Gastrocnemius medialis (tissue), 4 donors: ENCODE results near the gene RRP12. TPM values are rescaled to one million over a fixed set of nuclear protein-coding genes. Genes with fewer than 3 reads are reported as not detected.

Experiments
- ATAC-seq, 2 donors: fragments of 150-250 bp; one replicate each; pipeline ENCODE4 v1.9.1; 2016
- DNase-seq, 2 donors: peaks; one replicate each; pipeline ENCODE4 v3.0.0-alpha.2; 2019
- H3K27ac ChIP-seq, 4 donors: fragments of 200-600 bp; sonication (generic); 1 replicate in 1 of 4; 2 replicates in 3 of 4; pipeline ENCODE4 v1.5.1; 2016 to 2018; ENCODE audit warnings: mild to moderate bottlenecking in 2 of 4, moderate library complexity in 1 of 4
- H3K27me3 ChIP-seq, 3 donors: fragments of 200-600 bp; sonication (generic) in 2 of 3; 1 replicate in 1 of 3; 2 replicates in 2 of 3; pipeline versions ENCODE4 v1.5.1 to v1.6.0; 2016 to 2019; ENCODE audit warnings: mild to moderate bottlenecking in 1 of 3, moderate library complexity in 1 of 3
- H3K36me3 ChIP-seq, 2 donors: fragments of 200-600 bp; sonication (generic) in 1 of 2; one replicate each; pipeline ENCODE4 v1.5.1; 2017 to 2018
- H3K4me1 ChIP-seq, 2 donors: fragments of 200-600 bp; sonication (generic) in 1 of 2; one replicate each; pipeline ENCODE4 v1.5.1; 2016 to 2017; ENCODE audit warnings: mild to moderate bottlenecking in 2 of 2
- H3K4me3 ChIP-seq, 4 donors: fragments of 200-600 bp; sonication (generic) in 3 of 4; 1 replicate in 1 of 4; 2 replicates in 3 of 4; pipeline ENCODE4 v1.5.1; 2016 to 2019; ENCODE audit warnings: mild to moderate bottlenecking in 2 of 4
- H3K9me3 ChIP-seq, 3 donors: fragments of 200-600 bp; sonication (generic) in 2 of 3; 1 replicate in 1 of 3; 2 replicates in 2 of 3; pipeline ENCODE4 v1.5.1; 2016 to 2019
- CTCF ChIP-seq, 5 experiments: fragments of 450-650 bp in 3 of 5; fragments of 200-600 bp in 2 of 5; sonication (generic) in 2 of 5; IDR thresholded peaks in 4 of 5; conservative IDR thresholded peaks in 1 of 5; 1 replicate in 4 of 5; 2 replicates in 1 of 5; pipeline ENCODE4 v1.5.1; 2016 to 2019; ENCODE audit warnings: antibody characterized with exemption in 5 of 5, mild to moderate bottlenecking in 3 of 5, moderate library complexity in 3 of 5
- POLR2A ChIP-seq, 2 donors: fragments of 450-650 bp; IDR thresholded peaks; one replicate each; pipeline ENCODE4 v1.6.1; 2017; ENCODE audit warnings: antibody characterized with exemption in 2 of 2, mild to moderate bottlenecking in 2 of 2, moderate library complexity in 2 of 2
- in situ Hi-C, 4 donors: fragments of 200-750 bp; cut with MboI; loops; one replicate each; pipeline versions ENCODE4 v1.15.0 to v1.8.0; 2017; ENCODE audit warnings: low sequenced_read_pairs in 4 of 4
- intact Hi-C: fragments of 100-400 bp; cut with DNase I; formaldehyde crosslinking; loops from one replicate; pipeline ENCODE4 v1.15.1; 2023; ENCODE audit warnings: low total_unique reads
- total RNA-seq, 4 donors: library from RNA; depleted of rRNA; stranded (reverse); fragments of >200 nt; gene quantifications; one replicate each; pipeline versions ENCODE4 v1.1.0 to v1.2.3, GENCODE V29; 2016

RRP12 gene
- total RNA-seq, 4 donors from 2014 or later = 41.9 to 61.4 (median 49.9) TPM

DNA sequence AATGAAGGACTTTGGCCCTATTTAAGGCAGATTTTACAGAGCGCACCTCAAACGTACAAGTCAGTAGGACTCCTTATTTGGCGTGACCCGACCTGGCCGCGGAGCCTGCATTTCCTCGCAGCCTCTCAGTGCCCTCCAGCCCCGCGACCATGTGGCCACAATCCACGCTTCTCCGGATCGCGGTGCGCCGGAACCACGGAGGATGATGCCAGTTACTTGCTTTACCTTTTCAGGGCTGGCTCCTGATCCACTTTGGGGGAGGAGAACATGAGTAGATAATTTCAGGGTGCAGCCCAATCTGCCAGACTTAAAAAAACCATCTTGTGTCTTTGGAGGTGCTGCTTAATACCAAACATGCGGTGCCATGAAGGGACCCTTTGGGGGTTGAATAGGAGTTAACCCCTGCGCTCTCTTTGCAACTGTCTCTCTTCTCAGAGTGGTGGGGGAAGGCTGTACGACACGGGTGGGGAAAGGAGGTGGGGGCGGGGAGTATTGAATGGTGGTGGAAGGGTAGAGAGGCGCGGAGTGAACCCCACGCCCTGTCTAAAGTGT lies 80.6 kb downstream of the RRP12 start:
- DNase-seq (no peak), ATAC-seq (no peak)
- Histone ChIP-seq H3K9me3 (no peaks in the 10 kb centered on the region), H3K27me3 (no peaks in the 10 kb centered on the region), H3K36me3 (no peaks in the 10 kb centered on the region), H3K4me3 (peak overlapping the region; percentile 74 to 88 (median 78)), H3K27ac (peak overlapping the region; percentile 61 to 97 (median 96)), H3K4me1 (peaks cover 18 to 19% of the 10 kb centered on the region in 2 donors)
- in situ Hi-C loops (no loop called here), intact Hi-C loops (no loop called here)
- TF ChIP-seq CTCF (IDR thresholded peaks at IDR 0.05 in 4 of 5, conservative IDR thresholded peaks at IDR 0.05 in 1 of 5) = no peak
- no peak for TF ChIP-seq POLR2A (IDR thresholded peaks at IDR 0.05)

- DNase-seq (peak; percentile 32 to 44), ATAC-seq (peak; percentile 41 to 50)
- H3K4me1 ChIP-seq = peaks cover 18 to 19% of the 10 kb centered on the region in 2 donors
- H3K27me3 ChIP-seq = no peaks in the 10 kb centered on the region
- TF ChIP-seq CTCF (IDR thresholded peaks at IDR 0.05 in 4 of 5, conservative IDR thresholded peaks at IDR 0.05 in 1 of 5) (peak in 1 of 5 experiments; percentile 26), POLR2A (IDR thresholded peaks at IDR 0.05) (no peak)
- intact Hi-C loops = loop anchor here (1.0 to 5.0 kb wide), 3 partner anchors 13 to 43 kb away; partner anchors contain the start of gene ARHGAP19
- H3K9me3 ChIP-seq = no peaks in the 10 kb centered on the region
- H3K36me3 ChIP-seq = no peaks in the 10 kb centered on the region
- in situ Hi-C loops = no loop called here
- H3K4me3 ChIP-seq = peak overlapping the region; percentile 74 to 88 (median 79)
- H3K27ac ChIP-seq = peak overlapping the region; percentile 93 to 97 (median 96)
Measured at GRCh38 chr10:97319671-97320479, 81.3 kb downstream of the RRP12 start.

DNA sequence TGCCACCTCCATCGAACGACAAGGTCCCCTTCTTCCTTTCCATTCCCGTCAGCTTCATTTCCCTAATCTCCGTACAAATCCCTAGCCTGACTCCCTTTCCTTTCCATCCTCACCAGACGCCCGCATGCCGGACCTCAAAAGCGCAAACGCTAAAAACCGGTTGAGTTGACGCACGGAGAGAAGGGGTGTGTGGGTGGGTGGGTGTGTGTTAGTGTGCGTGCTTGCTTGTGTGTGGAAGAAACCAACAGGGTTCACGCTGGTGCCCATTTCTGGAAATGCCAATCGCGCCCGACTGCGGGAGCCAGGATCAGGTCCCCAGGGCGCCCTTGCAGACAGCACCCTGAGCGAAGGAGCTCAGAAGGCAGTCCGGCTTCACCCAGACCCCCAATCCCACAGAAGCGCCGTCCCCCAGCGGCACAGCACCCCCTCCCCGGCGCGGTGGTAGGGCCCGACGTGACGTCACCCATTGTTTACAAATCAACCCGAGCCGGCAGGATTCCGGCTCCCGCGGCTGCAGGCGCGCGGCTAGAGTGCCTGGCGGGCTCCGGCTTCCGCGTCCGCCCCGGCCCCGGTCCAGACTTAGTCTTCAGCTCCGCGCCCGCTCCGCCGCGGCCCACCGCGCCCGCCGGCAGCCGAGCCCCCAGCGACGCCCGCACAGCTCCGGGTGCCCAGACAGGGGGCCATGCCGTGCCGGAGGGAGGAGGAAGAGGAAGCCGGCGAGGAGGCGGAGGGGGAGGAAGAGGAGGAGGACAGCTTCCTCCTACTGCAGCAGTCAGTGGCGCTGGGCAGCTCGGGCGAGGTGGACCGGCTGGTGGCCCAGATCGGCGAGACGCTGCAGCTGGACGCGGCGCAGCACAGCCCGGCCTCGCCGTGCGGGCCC lies 82.1 kb downstream of the RRP12 start, which contains the start of gene FRAT1:
FRAT1 (plus strand) TSS at position 500 of the 880 bp plus-strand sequence; CDS start at position 683, 183 bp downstream.
- ATAC-seq (peak; percentile 91 to 94), DNase-seq (peak; percentile 76 to 80)
- in situ Hi-C loops (no loop called here), intact Hi-C loops (loop anchor here (1.0 to 5.0 kb wide), 3 partner anchors 14 to 42 kb away; partner anchors contain the start of gene ARHGAP19)
- no peak for TF ChIP-seq CTCF (IDR thresholded peaks at IDR 0.05 in 4 of 5, conservative IDR thresholded peaks at IDR 0.05 in 1 of 5)
- peak; percentile 81 to 92 for TF ChIP-seq POLR2A (IDR thresholded peaks at IDR 0.05)
- H3K36me3 ChIP-seq = no peaks in the 10 kb centered on the region
- no peaks in the 10 kb centered on the region for H3K9me3 ChIP-seq
- peak within 1 kb of the TSS; percentile 74 to 88 (median 79) for H3K4me3 ChIP-seq
- H3K4me1 ChIP-seq = peaks cover 18 to 19% of the 10 kb centered on the region in 2 donors
- peak within 1 kb of the TSS; percentile 93 to 97 (median 96) for H3K27ac ChIP-seq
- no peaks in the 10 kb centered on the region for H3K27me3 ChIP-seq

GRCh38 chr10:97314671-97315070 lies 86.5 kb downstream of the RRP12 start:
- intact Hi-C loops (loop anchor here (5.0 kb wide), 1 partner anchor 37 kb away; no protein-coding TSS in a partner anchor), in situ Hi-C loops (no loop called here)
- Histone ChIP-seq H3K27ac (no peak overlapping the region), H3K27me3 (no peaks in the 10 kb centered on the region), H3K36me3 (no peaks in the 10 kb centered on the region), H3K9me3 (no peaks in the 10 kb centered on the region), H3K4me3 (no peak overlapping the region), H3K4me1 (no peaks in the 10 kb centered on the region)
- TF ChIP-seq CTCF (IDR thresholded peaks at IDR 0.05 in 4 of 5, conservative IDR thresholded peaks at IDR 0.05 in 1 of 5) (no peak), POLR2A (IDR thresholded peaks at IDR 0.05) (no peak)
- no peak for ATAC-seq
- DNase-seq = no peak
